HUES6 (cell line): ENCODE results near the gene DDB1.

ENCODE experiments used
- H3K27ac ChIP-seq: 2 replicates; pipeline ENCODE4 v1.7.0; 2013; ENCODE audit warnings: low read depth, mild to moderate bottlenecking, low read length, inconsistent platforms
- H3K27me3 ChIP-seq: 2 replicates; pipeline ENCODE4 v1.6.1; 2013; ENCODE audit warnings: low read length; ENCODE audit not compliant: control insufficient read depth, insufficient read depth
- H3K36me3 ChIP-seq: 2 replicates; pipeline ENCODE4 v1.6.1; 2013; ENCODE audit warnings: low read length; ENCODE audit not compliant: control insufficient read depth, insufficient read depth
- H3K4me1 ChIP-seq: 2 replicates; pipeline ENCODE4 v1.6.1; 2013; ENCODE audit warnings: low read length; ENCODE audit not compliant: control insufficient read depth, insufficient read depth
- H3K4me3 ChIP-seq: 2 replicates; pipeline ENCODE4 v1.5.1; 2013; ENCODE audit warnings: low read depth, low read length
- H3K9ac ChIP-seq: one replicate; pipeline ENCODE4 v1.6.1; 2013; ENCODE audit warnings: mild to moderate bottlenecking, low read length
- H3K9me3 ChIP-seq: 2 replicates; pipeline ENCODE4 v1.6.1; 2013; ENCODE audit warnings: low read depth, low read length; ENCODE audit not compliant: control insufficient read depth, insufficient read depth

The DDB1 gene

DNA sequence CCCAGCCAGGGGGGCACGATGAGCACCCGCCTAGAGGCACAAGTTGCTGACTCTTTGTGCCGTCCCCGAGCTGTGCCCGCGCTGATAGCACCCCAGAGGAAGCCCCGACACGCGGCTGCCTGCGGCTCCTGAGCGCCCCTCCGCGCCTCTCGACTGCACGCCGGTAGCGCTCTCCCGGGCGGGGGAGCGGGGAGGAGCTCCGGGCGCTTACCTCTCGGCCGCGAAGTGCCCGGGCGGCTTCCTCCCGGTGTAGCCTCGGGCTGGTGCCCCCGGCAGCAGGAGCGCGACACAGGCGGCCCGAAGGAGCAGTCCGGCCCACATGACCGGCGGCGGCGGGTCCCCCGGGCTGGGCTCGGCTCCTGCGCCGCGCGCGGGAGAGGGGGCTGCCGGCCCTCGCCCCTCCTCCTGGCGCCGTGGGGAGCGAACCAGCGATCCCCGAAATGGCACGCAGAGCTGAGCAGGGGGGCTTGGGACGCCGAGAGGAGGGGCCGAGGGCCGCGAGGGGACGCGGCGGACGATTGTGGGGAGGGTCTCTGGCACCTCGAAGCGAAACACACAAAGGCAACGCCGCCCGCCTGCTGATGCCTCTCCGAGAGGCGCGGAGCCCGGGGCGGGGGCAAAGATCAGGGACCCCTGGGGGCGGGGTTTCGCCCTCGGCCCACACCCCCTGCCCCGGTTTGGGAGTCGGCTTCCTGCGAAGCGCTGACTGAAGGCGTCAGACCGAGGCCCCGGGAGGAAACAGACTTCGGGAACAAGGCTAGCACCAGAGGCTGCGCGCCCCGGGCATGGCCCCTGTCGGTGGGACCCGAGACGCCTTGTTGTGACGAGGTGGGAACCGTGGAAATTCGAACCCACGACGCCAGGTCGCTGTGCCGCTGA lies 37.9 kb downstream of the DDB1 start, which contains the start of gene VWCE:
VWCE (minus strand) TSS at position 600 of the 879 bp plus-strand sequence; CDS start at position 321, 279 bp downstream.
- H3K4me1 ChIP-seq, result peaks cover 24% of the 10 kb centered on the region; the same call in 1 of the 2 replicates
- peak within 1 kb of the TSS; percentile 21; the same call in 1 of the 2 replicates for H3K27ac ChIP-seq
- H3K36me3 ChIP-seq, result peaks cover 29% of the 10 kb centered on the region
- peak within 1 kb of the TSS; percentile 81 for H3K4me3 ChIP-seq
- no peaks in the 10 kb centered on the region for H3K9me3 ChIP-seq
- peak within 1 kb of the TSS; percentile 66 for H3K9ac ChIP-seq
- peaks cover 13% of the 10 kb centered on the region for H3K27me3 ChIP-seq

DNA sequence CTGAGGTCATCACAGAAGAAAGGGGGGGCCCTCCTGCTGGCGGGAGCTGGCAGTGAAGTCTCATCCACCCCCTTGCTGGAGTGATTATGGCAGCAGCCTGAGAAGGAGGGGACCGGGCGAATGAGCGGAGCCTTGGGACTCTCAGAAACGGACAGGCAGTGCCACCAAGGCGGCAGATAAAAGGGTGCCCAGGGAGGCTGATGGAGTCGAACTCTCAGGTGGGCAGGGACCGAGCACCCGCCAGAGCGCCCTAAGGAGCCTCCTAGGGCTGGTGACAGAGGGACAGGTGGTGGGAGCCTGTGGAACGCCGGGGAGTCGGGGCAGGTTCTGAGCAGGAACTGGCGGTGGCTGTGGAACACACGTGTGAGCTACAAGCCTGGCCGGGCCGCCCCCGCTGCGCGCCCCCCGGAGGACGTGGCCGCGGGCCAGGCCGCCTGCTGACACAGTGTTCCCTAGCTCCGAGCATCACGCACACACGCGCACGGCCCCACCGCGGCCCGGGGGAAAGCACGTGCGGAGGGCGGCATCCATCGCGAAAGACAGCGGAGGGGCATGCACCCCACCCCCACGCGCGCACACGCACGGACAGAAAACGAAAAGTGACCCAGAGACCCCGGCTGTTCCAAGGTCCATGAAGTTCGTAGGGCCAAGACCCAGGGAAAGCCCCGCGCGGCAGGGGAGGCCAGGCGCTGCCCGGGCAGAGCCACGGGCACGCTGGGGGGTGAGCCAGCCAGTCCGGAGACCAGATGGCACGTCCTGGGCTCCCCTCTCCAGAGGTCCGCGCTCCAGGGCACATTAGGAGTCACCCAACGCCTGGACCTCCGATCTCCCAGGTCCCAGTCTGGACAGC lies 38.8 kb downstream of the DDB1 start:
- Histone ChIP-seq H3K4me1 (peaks cover 24% of the 10 kb centered on the region; the same call in 1 of the 2 replicates), H3K4me3 (peak overlapping the region; percentile 81), H3K27me3 (peaks cover 13% of the 10 kb centered on the region), H3K9me3 (no peaks in the 10 kb centered on the region), H3K9ac (peak overlapping the region; percentile 66), H3K36me3 (peaks cover 20% of the 10 kb centered on the region), H3K27ac (peak overlapping the region; percentile 21; the same call in 1 of the 2 replicates)

DNA sequence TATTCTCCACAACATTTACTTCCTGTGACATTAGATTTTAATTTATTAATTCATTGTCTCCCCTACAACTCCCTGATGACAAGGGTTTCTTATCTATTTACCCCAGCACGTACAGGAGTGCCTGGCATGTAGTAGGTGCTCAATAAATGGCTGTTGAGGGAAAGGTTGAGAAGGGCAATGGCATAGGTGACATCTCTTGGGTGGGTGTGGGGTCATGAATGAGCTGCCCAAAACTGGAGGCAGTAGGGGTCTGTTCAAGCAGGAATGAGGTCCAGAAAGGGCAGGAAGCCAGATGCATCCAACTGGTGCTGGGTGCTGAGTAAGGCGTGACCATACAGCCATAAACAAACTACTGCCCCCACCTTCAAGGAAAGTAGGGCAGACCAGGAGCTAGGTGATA lies 40.5 kb downstream of the DDB1 start:
- Histone ChIP-seq H3K9ac (no peak overlapping the region), H3K4me3 (no peak overlapping the region), H3K36me3 (peaks cover 10% of the 10 kb centered on the region; the same call in 1 of the 2 replicates), H3K4me1 (peaks cover 15% of the 10 kb centered on the region; the same call in 1 of the 2 replicates), H3K9me3 (no peaks in the 10 kb centered on the region), H3K27ac (no peak overlapping the region), H3K27me3 (peaks cover 13% of the 10 kb centered on the region)

DNA sequence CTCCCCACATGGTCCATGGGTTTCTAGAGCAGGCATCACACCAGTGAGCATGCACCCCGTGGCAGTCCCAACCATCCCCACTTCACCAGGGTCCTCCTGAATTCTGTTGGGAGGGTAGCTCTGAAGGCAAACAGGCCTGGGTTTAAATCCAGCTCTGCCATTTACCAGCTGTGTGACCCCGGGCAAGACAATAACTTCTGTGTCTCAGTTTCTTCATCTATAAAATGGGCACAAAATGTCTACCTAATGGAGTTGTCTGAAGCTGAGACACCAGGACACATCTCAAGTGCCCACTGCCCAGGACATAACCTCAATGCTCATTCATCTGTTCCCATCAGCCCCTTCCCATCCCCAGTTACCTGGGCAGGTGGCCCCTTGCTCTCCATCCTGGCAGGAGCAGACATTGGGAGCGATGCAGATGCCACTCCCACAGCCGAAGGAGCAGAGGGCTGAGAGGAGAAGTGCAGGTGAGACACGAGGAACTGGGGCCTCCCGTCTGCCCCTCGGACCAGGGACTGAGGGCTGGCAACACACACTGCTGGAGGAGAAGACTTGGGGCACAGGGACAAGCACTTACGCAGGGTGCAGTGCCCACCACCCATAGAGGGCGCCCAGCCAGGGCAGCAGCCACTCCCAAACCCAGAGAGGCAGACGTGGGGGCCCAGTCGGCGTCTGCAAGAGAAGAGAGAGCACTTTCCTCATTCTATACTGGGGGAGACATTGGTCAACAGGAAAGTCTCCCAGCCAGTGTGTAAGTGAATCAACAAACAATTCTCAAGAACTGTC lies 41.8 kb downstream of the DDB1 start:
- Histone ChIP-seq H3K36me3 (peaks cover 8% of the 10 kb centered on the region), H3K9me3 (no peaks in the 10 kb centered on the region), H3K27me3 (peaks cover 13% of the 10 kb centered on the region), H3K27ac (no peak overlapping the region), H3K4me1 (peaks cover 15% of the 10 kb centered on the region; the same call in 1 of the 2 replicates), H3K9ac (no peak overlapping the region), H3K4me3 (no peak overlapping the region)

DNA sequence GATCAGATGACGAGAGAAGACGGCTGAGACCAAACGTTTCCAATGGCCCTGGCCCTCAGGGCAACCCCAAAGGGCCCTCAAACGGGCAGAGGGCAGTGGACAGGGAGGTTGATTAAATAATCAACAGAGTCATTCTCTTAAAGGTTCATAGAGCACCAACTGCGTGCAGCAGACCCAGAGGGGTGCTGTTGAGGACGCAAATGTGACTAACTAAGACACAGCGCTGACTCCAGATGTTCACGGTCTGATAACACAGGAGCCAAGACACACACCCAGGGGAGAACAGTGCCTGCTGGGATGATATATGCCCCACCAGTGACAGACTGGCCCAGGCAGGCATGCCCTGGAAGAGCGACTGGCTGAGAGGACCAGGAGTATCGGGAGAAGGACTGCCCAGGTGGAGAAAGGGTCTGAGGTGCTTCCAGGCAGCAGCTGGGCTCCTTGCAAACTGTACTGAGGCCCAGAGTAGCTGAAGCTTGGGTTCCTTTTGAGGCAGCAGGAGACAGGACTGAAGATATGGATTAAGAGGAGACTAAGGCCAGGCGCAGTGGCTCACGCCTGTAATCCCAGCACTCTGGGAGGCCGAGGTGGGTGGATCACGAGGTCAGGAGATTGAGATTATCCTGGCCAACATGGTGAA lies 45.4 kb downstream of the DDB1 start:
- H3K9me3 ChIP-seq, result no peaks in the 10 kb centered on the region
- H3K4me3 ChIP-seq, result no peak overlapping the region
- H3K9ac ChIP-seq, result no peak overlapping the region
- no peaks in the 10 kb centered on the region; the same call in 1 of the 2 replicates for H3K27me3 ChIP-seq
- H3K27ac ChIP-seq, result no peak overlapping the region
- H3K36me3 ChIP-seq, result peaks cover 27% of the 10 kb centered on the region
- peaks cover under 1% of the 10 kb centered on the region; the same call in 1 of the 2 replicates for H3K4me1 ChIP-seq

DNA sequence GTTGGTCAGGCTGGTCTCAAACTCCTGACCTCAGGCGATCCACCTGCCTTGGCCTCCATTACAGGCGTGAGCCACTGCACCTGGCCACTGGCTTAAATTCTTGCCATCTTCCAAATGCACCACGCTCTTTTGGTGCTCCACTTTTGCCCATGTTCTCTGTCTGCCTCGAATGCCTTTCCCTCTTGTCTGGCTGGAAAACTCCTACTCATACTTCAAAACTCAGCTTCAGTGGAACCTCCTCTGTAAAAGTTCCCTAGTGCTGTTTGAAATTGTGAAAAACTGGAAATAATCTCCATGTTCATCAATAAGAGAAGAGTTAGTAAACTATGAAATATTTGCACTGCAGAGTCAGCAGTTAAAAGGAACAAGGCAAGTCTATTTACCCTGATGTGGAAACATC lies 49.3 kb downstream of the DDB1 start:
- peaks cover 27% of the 10 kb centered on the region for H3K36me3 ChIP-seq
- no peak overlapping the region for H3K9ac ChIP-seq
- no peaks in the 10 kb centered on the region for H3K9me3 ChIP-seq
- H3K4me3 ChIP-seq, result no peak overlapping the region
- peaks cover 24% of the 10 kb centered on the region for H3K4me1 ChIP-seq
- no peaks in the 10 kb centered on the region; the same call in 1 of the 2 replicates for H3K27me3 ChIP-seq
- no peak overlapping the region for H3K27ac ChIP-seq

DNA sequence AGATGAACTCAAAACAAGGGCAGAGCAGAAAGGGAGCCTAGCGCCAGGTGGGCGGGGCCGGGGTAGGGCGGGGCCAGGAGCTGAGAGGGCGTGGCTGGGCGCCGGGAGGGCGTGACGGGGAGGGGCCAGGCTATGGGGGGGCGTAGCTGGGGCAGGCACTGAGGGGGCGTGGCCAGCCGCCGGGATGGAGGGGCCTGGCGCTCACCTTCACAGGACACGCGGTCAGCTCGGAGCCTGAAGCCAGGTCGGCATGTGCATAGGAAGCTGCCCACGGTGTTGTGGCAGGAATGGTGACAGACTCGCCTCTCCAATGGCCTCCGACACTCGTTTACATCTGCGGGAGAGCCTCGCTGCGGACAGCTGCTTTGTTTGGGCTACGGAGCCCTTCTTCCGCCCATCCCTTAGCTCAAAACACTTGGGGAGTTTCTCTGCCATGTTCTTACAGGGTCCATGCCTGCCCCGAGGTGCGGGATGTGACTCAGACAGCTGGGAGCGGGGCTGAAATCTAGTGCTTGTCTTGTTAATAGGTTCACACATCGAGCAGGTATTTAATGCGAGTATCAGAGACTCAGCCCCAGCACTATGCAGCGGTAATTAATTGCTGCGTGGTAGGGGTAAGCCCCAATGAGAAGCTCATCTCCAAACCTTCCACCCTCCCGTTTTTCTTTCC lies 51.2 kb downstream of the DDB1 start:
- no peak overlapping the region for H3K27ac ChIP-seq
- H3K4me3 ChIP-seq, result peak overlapping the region; percentile 38
- peaks cover 24% of the 10 kb centered on the region for H3K36me3 ChIP-seq
- H3K4me1 ChIP-seq, result peaks cover 29% of the 10 kb centered on the region
- H3K9me3 ChIP-seq, result no peaks in the 10 kb centered on the region
- H3K9ac ChIP-seq, result no peak overlapping the region
- H3K27me3 ChIP-seq, result no peaks in the 10 kb centered on the region; the same call in 1 of the 2 replicates

DNA sequence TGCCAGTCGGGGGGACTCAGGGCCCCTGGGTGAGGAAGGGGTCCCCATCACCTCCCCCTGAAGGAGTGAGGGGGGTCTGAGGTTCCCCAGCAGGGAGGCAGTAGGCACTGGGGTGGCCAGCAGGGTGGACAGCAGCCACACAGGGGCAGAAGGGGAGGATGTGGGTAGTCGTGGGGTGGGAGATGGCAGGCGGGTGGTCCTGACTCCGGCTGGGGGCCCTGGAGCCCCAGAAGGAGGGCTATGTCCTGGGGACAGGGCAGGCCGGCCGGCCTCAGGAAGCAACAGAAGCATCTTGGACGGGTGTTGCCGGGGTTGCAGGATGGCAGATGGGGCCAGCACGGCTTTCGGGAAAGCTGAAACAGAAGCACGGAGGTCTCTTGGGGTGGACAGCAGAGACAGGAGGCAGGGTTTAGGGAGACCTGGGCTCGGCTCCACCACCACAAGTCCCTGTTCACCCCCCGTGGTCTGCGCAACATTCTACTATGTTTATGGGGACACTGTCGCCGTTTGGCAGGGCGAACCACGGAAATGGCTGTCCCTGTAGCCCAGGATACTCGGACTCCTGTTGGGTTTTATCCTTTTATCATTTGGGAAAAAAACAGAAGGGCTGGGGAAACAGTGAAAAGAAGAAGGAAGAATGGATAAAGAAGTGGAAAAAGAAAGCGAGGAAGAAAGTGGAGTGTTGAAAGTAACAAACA lies 51.9 kb downstream of the DDB1 start:
- Histone ChIP-seq H3K9ac (no peak overlapping the region), H3K4me1 (peaks cover 29% of the 10 kb centered on the region), H3K4me3 (no peak overlapping the region), H3K9me3 (no peaks in the 10 kb centered on the region), H3K27me3 (no peaks in the 10 kb centered on the region; the same call in 1 of the 2 replicates), H3K27ac (no peak overlapping the region), H3K36me3 (peaks cover 20% of the 10 kb centered on the region)

DNA sequence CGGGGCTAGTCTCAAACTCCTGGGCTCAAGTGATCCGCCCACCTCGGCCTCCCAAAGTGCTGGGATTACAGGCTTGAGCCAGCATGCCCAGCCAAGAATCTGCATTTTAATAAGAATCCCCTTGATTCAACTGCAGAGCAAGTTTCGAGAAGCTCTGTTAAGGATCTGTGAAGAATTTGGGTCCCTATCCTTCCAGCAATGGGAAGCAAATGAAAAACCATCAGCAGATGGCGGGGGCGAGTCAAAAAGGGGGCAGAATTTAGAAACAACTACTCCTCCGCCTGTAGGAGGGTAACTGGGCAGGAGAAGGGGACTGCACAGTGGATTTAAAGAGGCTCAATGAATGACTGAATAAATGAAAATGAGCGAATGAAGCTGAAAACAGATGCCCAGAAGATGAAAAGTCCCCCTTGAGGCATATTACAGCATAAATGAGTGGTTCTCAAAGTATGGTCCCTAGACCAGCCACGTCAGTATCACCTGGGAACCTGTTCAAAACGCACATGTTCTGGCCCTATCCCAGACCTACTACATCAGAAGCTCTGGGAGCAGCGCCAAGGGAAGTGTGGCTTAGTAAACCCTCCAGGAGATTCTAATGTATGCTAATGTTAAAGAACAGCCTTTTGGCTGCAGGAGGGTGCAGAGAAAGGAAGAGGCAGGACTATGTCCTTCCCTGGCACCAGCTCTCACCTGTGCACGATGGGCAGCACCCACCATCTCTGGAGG lies 52.8 kb downstream of the DDB1 start:
- Histone ChIP-seq H3K27me3 (no peaks in the 10 kb centered on the region; the same call in 1 of the 2 replicates), H3K4me1 (peaks cover 29% of the 10 kb centered on the region), H3K4me3 (no peak overlapping the region), H3K27ac (no peak overlapping the region), H3K36me3 (peaks cover 16% of the 10 kb centered on the region; the same call in 1 of the 2 replicates), H3K9me3 (no peaks in the 10 kb centered on the region), H3K9ac (no peak overlapping the region)
